Naive B cell (primary cell): Measurements from ENCODE around the gene CWF19L2. TPM values are rescaled to one million over a fixed set of nuclear protein-coding genes. Genes with fewer than 3 reads are reported as not detected.
"Not testable (repeated sequence)": the region's sequence is repeated elsewhere in the genome, so short reads cannot be mapped to it uniquely, and the experiment has no call there.

ENCODE experiments used
- ATAC-seq, 2 donors: fragments of 150-1000 bp; cut with Tn5 transposase; 2 replicates each; pipeline ENCODE4 v1.10.0; 2021; ENCODE audit warnings: low read depth in 2 of 2, mild to moderate bottlenecking in 2 of 2, moderate library complexity in 2 of 2
- DNase-seq: peaks from one replicate; pipeline ENCODE4 v3.0.0; 2022
- H3K27ac Mint-ChIP-seq, 6 donors: one replicate each; pipeline ENCODE4 v1.8.0; 2020 to 2022; ENCODE audit warnings: mild to moderate bottlenecking in 6 of 6, mixed read lengths in 6 of 6, moderate library complexity in 5 of 6, inconsistent platforms in 2 of 6
- H3K27me3 Mint-ChIP-seq, 3 donors: one replicate each; pipeline ENCODE4 v1.8.0; 2021 to 2022; ENCODE audit warnings: mixed read lengths in 3 of 3, mild to moderate bottlenecking in 1 of 3
- H3K36me3 Mint-ChIP-seq, 2 donors: one replicate each; pipeline ENCODE4 v1.8.0; 2020 to 2022; ENCODE audit warnings: mixed read lengths in 2 of 2, inconsistent platforms in 1 of 2, mild to moderate bottlenecking in 1 of 2
- H3K4me1 Mint-ChIP-seq, 3 donors: one replicate each; pipeline ENCODE4 v1.8.0; 2020 to 2022; ENCODE audit warnings: mixed read lengths in 3 of 3, inconsistent platforms in 1 of 3, mild to moderate bottlenecking in 1 of 3, moderate library complexity in 1 of 3
- H3K4me3 Mint-ChIP-seq, 8 donors: one replicate each; pipeline ENCODE4 v1.8.0; 2020 to 2022; ENCODE audit warnings: mild to moderate bottlenecking in 8 of 8, mixed read lengths in 8 of 8, moderate library complexity in 8 of 8, inconsistent platforms in 2 of 8
- H3K9me3 Mint-ChIP-seq, 7 donors: one replicate each; pipeline ENCODE4 v1.8.0; 2020 to 2022; ENCODE audit warnings: mixed read lengths in 7 of 7, mild to moderate bottlenecking in 5 of 7, inconsistent platforms in 2 of 7, moderate library complexity in 1 of 7
- polyA plus RNA-seq, 6 donors: library from polyadenylated mRNA; unstranded; fragments of 300-500 nt; fragmentation: Illumina TruSeq; gene quantifications; one replicate each; pipeline ENCODE4 v1.2.3, GENCODE V29; 2021; ENCODE audit warnings: low read depth in 6 of 6

Gene CWF19L2
- polyA plus RNA-seq, result 10 to 100 TPM in 3 of 6 donors, 1 to 10 TPM in 3; 5.3 to 12.3 (median 10.1) TPM

DNA sequence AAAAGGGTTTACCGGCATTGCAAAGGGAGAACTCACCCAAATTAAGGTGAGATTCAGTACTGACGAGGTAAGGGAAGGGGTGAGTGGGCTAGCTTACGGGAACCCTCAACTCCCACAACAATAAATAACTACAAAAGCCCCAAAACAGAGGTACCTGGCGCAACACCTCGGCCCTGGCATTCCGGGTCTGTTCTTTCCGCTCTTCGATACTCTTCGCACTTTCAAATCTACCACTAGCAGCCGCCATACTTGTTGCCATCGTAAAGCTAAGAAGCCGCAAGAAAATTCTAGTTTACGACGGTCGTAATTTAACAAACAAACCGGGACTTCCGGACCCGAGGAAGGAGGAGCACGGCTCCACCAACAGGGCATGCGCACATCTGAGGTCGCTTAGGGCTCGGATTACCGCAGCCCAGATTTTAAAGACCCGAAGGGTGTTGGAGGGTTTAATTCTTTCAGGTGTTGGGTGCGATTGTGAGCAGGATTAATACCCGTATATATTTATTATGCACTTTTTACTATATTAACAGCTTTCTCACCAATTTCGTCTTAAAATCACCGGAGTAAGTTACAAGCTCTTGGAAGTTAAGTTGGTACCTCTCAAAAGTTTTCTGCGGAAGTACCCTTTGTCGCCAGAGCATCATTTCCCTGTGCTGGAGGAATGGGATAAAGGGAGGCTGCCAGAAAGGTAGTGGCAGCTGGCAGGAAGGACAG lies at the start of gene CWF19L2:
Gene CWF19L2, minus strand, starts transcription at position 268 of the 714 bp plus-strand sequence. Its CDS starts 9 bp downstream, at position 259.
- Mint-ChIP-seq H3K27me3 (peaks cover 0 to 17% (median 7%) of the 10 kb centered on the region in 3 donors), H3K9me3 (peaks cover 0 to 4% (median 0%) of the 10 kb centered on the region in 7 donors), H3K4me1 (peaks cover 18 to 31% (median 23%) of the 10 kb centered on the region in 3 donors), H3K4me3 (peak within 1 kb of the TSS; percentile 88 to 98 (median 95)), H3K36me3 (peaks cover 5 to 8% of the 10 kb centered on the region in 2 donors), H3K27ac (peak within 1 kb of the TSS; percentile 92 to 97 (median 95))
- peak; percentile 93 for ATAC-seq
- DNase-seq, result peak; percentile 88

GRCh38 chr11:107505647-107506225 lies 48.1 kb upstream of the CWF19L2 start:
- Mint-ChIP-seq H3K4me1 (no peaks in the 10 kb centered on the region), H3K27ac (peak overlapping the region in 1 of 6 donors; percentile 59)
- ATAC-seq, result no peak

DNA sequence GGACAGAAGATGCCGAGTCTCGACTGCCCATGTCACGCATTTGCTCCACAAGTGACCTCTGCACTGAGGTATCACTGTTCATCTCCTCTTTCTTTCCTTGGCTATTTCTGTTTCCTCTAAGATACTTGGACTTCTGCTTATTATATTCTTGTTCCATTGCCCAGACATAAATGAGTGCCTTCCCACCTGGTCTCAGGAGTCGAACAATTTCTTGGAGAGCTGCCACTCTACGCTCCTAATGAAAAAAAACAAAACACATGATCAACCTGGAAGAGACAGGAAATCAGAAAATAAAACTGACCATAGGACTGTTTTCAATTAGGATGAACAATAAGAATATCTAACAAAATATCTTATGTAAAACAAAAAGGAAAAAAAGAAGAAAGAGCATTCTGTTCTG lies 47.4 kb upstream of the CWF19L2 start:
- H3K27me3 Mint-ChIP-seq, result no peaks in the 10 kb centered on the region
- peaks cover 3 to 21% (median 15%) of the 10 kb centered on the region in 7 donors for H3K9me3 Mint-ChIP-seq
- no peak overlapping the region for H3K27ac Mint-ChIP-seq
- no peaks in the 10 kb centered on the region for H3K4me1 Mint-ChIP-seq
- H3K36me3 Mint-ChIP-seq, result peaks cover 42 to 63% of the 10 kb centered on the region in 2 donors
- H3K4me3 Mint-ChIP-seq, result no peak overlapping the region
- ATAC-seq, result no peak
- no peak for DNase-seq

More at GRCh38 chr11:107505647-107506225, 48.1 kb upstream of the CWF19L2 start:
- H3K36me3 Mint-ChIP-seq, result peaks cover 49 to 70% of the 10 kb centered on the region in 2 donors
- no peak overlapping the region for H3K4me3 Mint-ChIP-seq
- DNase-seq, result no peak
- no peaks in the 10 kb centered on the region for H3K27me3 Mint-ChIP-seq
- H3K9me3 Mint-ChIP-seq, result peaks cover 3 to 21% (median 15%) of the 10 kb centered on the region in 7 donors

DNA sequence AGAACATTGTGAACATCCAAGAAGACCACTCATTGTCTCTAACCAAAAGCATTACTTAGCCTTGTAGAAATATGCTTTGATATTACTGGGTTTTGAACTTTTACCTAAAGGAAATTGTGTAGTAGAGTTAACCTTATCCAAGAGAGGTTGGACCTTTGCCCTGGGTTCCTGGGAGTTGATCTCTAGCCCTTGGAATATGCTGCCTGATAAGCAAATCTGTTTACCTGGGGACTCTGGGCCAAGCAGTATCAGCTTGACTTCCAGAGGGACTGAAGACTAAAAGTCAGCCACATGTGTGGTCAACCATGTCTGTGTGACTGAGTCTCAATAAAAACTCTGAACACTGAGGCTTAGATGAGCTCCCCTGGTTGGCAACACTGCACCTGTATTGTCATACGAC lies 44.1 kb upstream of the CWF19L2 start:
- no peak overlapping the region for H3K27ac Mint-ChIP-seq
- no peak overlapping the region for H3K4me3 Mint-ChIP-seq
- peaks cover 47 to 52% of the 10 kb centered on the region in 2 donors for H3K36me3 Mint-ChIP-seq
- H3K9me3 Mint-ChIP-seq, result peaks cover 6 to 28% (median 16%) of the 10 kb centered on the region in 7 donors
- ATAC-seq (no peak), DNase-seq (no peak)
- no peaks in the 10 kb centered on the region for H3K27me3 Mint-ChIP-seq
- no peaks in the 10 kb centered on the region for H3K4me1 Mint-ChIP-seq

GRCh38 chr11:107497371-107497770 lies 39.7 kb upstream of the CWF19L2 start:
- Mint-ChIP-seq H3K36me3 (peaks cover 14 to 20% of the 10 kb centered on the region in 2 donors), H3K27me3 (peaks cover 0 to 10% (median 0%) of the 10 kb centered on the region in 3 donors), H3K9me3 (peaks cover 3 to 21% (median 11%) of the 10 kb centered on the region in 7 donors)
- not testable (repeated sequence) for H3K4me3 Mint-ChIP-seq, DNase-seq, H3K27ac Mint-ChIP-seq, ATAC-seq, H3K4me1 Mint-ChIP-seq

DNA sequence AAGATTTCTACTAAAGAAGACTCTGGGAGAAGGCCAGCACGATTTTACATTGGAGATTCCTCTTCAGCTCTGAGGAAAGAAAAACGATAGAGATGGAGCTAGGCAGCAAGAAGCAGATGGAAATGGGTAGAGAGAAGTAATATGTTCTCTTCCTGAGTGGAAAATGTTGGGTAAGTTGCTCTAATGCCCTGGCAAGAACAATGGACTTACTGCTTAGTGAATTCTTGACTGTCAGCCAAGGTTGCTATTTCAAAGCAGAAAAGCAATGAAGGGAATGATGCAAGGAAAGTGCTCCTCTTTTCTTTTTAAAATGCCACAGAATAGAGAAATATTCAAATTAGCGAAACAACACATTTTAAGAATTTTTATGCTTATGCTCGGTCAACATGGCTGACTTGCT lies 38.4 kb upstream of the CWF19L2 start:
- ATAC-seq (no peak), DNase-seq (no peak)
- H3K27ac Mint-ChIP-seq, result no peak overlapping the region

GRCh38 chr11:107494055-107494454 lies 36.4 kb upstream of the CWF19L2 start:
- Mint-ChIP-seq H3K27ac (no peak overlapping the region), H3K27me3 (peaks cover 0 to 18% (median 6%) of the 10 kb centered on the region in 3 donors), H3K4me3 (no peak overlapping the region), H3K9me3 (peaks cover 0 to 12% (median 3%) of the 10 kb centered on the region in 7 donors), H3K4me1 (no peaks in the 10 kb centered on the region), H3K36me3 (peaks cover 6 to 7% of the 10 kb centered on the region in 2 donors)
- no peak for ATAC-seq
- no peak for DNase-seq

More for the DNA sequence above, 38.4 kb upstream of the CWF19L2 start:
- Mint-ChIP-seq H3K4me1 (no peaks in the 10 kb centered on the region), H3K36me3 (peaks cover 7% of the 10 kb centered on the region in 2 donors), H3K4me3 (no peak overlapping the region), H3K9me3 (peaks cover under 1 to 10% (median 3%) of the 10 kb centered on the region in 7 donors), H3K27me3 (peaks cover 0 to 10% (median 0%) of the 10 kb centered on the region in 3 donors)

- Mint-ChIP-seq H3K36me3 (peaks cover 6% of the 10 kb centered on the region in 2 donors), H3K27ac (peak overlapping the region in 1 of 6 donors; percentile 17), H3K4me1 (no peaks in the 10 kb centered on the region), H3K4me3 (no peak overlapping the region), H3K9me3 (peaks cover 4 to 12% (median 6%) of the 10 kb centered on the region in 7 donors), H3K27me3 (peaks cover 6 to 22% (median 9%) of the 10 kb centered on the region in 3 donors)
- DNase-seq (no peak), ATAC-seq (no peak)
Measured at GRCh38 chr11:107493117-107493516, 35.5 kb upstream of the CWF19L2 start.

DNA sequence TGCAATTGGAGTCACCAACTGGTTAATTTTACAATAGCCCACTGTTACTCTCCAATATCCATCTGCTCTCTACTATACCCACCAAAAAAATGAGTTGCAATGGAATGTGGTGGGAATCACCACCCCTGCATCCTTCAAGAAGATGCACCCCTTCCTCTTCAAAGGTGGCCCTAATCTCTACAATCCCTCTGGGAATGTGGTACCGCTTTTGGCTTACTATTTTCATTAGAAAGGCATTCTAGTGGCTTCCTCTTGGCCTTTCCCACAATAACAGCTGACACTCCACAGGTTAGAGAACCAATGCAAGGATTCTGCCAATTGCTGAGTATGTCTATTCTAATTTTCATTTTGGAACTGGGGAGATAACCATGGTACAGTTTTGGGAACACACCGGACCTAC lies 33.2 kb upstream of the CWF19L2 start:
- Mint-ChIP-seq H3K27me3 (peaks cover 6 to 22% (median 9%) of the 10 kb centered on the region in 3 donors), H3K36me3 (no peaks in the 10 kb centered on the region), H3K4me1 (no peaks in the 10 kb centered on the region), H3K27ac (no peak overlapping the region), H3K4me3 (no peak overlapping the region), H3K9me3 (peaks cover 0 to 5% (median 4%) of the 10 kb centered on the region in 7 donors)
- DNase-seq, result no peak
- no peak for ATAC-seq

- ATAC-seq (no peak), DNase-seq (no peak)
- Mint-ChIP-seq H3K4me3 (no peak overlapping the region), H3K4me1 (no peaks in the 10 kb centered on the region), H3K36me3 (no peaks in the 10 kb centered on the region), H3K9me3 (peaks cover 0 to 4% (median 0%) of the 10 kb centered on the region in 7 donors), H3K27me3 (peaks cover 14 to 31% (median 18%) of the 10 kb centered on the region in 3 donors), H3K27ac (no peak overlapping the region)
Measured at GRCh38 chr11:107482234-107482633, 24.6 kb upstream of the CWF19L2 start.

DNA sequence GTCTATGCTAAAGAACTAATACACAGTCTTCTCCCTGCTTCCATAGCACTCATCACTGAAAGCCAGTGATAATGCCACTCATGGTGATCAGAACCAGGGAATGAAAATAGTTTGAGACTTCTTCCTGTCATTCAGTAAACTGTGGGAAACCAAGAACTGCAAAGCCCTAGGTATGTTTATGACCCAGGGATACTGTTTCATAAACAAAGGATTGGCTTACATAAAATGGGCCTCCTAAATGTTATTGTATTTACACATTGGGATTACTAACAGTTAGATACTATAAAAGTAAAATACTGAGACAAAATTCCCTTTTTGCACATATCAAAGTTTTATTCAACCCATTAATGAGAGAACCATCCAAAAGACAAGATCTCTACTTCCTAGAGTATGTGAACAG lies 21.3 kb upstream of the CWF19L2 start:
- Mint-ChIP-seq H3K4me1 (no peaks in the 10 kb centered on the region), H3K27me3 (peaks cover 27 to 50% (median 41%) of the 10 kb centered on the region in 3 donors), H3K27ac (no peak overlapping the region), H3K9me3 (no peaks in the 10 kb centered on the region), H3K36me3 (no peaks in the 10 kb centered on the region), H3K4me3 (no peak overlapping the region)
- DNase-seq, result no peak
- ATAC-seq, result no peak

DNA sequence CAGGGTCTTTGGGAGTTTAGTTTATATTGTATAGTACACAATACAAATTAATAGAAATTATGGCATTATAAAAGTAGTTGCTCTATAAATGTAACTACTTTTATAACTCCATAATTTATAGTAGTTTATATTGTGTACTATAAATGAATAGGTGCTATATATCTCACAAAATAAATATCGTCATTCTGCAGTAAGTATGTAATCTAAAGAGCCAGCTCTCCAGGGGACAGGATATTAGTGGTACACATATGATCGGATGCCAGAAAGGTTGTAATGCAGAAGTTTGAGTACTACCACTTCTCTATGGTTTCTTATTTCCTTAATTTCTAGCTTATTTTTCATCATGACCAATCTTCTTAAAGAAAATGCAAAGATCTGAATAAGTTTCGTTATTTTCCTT lies 20.2 kb upstream of the CWF19L2 start:
- no peaks in the 10 kb centered on the region for H3K4me1 Mint-ChIP-seq
- H3K36me3 Mint-ChIP-seq, result no peaks in the 10 kb centered on the region
- DNase-seq (no peak), ATAC-seq (no peak)
- no peaks in the 10 kb centered on the region for H3K9me3 Mint-ChIP-seq
- H3K27me3 Mint-ChIP-seq, result peaks cover 30 to 59% (median 50%) of the 10 kb centered on the region in 3 donors
- no peak overlapping the region for H3K27ac Mint-ChIP-seq
- H3K4me3 Mint-ChIP-seq, result no peak overlapping the region

DNA sequence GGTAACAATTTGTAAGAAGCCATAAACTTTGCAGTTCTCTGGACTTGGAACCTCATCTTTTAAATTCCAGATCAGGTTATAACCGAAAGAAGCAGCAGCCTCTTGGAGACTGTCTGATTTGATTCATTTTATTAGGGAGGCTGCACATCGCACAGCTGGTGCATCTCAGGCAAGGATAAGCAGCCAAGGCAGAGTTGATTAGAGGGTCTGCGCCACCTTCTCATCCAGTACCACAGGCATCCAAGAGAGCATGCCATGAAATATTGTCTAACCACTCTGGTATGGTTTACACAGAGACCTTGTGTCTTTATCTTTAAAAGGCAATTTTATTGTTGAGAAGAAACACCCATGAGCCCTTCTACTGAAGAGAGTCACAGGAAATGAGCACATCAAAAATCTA lies 16.2 kb upstream of the CWF19L2 start:
- no peaks in the 10 kb centered on the region for H3K4me1 Mint-ChIP-seq
- no peak overlapping the region for H3K4me3 Mint-ChIP-seq

More for the DNA sequence above, 16.2 kb upstream of the CWF19L2 start:
- H3K27me3 Mint-ChIP-seq, result peaks cover 67 to 80% (median 79%) of the 10 kb centered on the region in 3 donors
- H3K36me3 Mint-ChIP-seq, result no peaks in the 10 kb centered on the region
- no peak overlapping the region for H3K27ac Mint-ChIP-seq
- no peak for ATAC-seq
- peaks cover 0 to 4% (median 0%) of the 10 kb centered on the region in 7 donors for H3K9me3 Mint-ChIP-seq
- no peak for DNase-seq
